Stimulated activated CD8-positive, alpha-beta memory T cell treated with anti-CD3 and anti-CD28 coated beads, Interleukin-4, amount 100 ng/mL, for 24 hours (primary cell): Measurements from ENCODE around the gene MRPL48.

ENCODE experiments used
- DNase-seq: peaks from one replicate; pipeline ENCODE4 v3.0.0-alpha.2; 2020; ENCODE audit warnings: low read depth

The MRPL48 gene

GRCh38 chr11:73893041-73893440, 105.4 kb downstream of the MRPL48 start:
- no peak for DNase-seq

GRCh38 chr11:73894725-73895335, 107.2 kb downstream of the MRPL48 start:
- no peak for DNase-seq

- DNase-seq, result no peak
Measured at GRCh38 chr11:73902303-73902702, 114.6 kb downstream of the MRPL48 start.

- DNase-seq, result no peak
Measured at GRCh38 chr11:73907191-73907590, 119.5 kb downstream of the MRPL48 start.

- no peak for DNase-seq
Measured at GRCh38 chr11:73912026-73912425, 124.4 kb downstream of the MRPL48 start.

- DNase-seq, result no peak
Measured at GRCh38 chr11:73913472-73913871, 125.8 kb downstream of the MRPL48 start.

GRCh38 chr11:73914284-73914683, 126.6 kb downstream of the MRPL48 start:
- no peak for DNase-seq
